HG03045 (cell line): ENCODE measurements around the gene EVI5L.
"Not testable (repeated sequence)": the region's sequence is repeated elsewhere in the genome, so short reads cannot be mapped to it uniquely, and the experiment has no call there.

ENCODE experiments used
- ATAC-seq: cut with Tn5 transposase; IDR thresholded peaks from one replicate; pipeline ENCODE4 v1.9.1; 2021; ENCODE audit warnings: mild to moderate bottlenecking, moderate library complexity; ENCODE audit not compliant: unreplicated experiment

EVI5L gene

DNA sequence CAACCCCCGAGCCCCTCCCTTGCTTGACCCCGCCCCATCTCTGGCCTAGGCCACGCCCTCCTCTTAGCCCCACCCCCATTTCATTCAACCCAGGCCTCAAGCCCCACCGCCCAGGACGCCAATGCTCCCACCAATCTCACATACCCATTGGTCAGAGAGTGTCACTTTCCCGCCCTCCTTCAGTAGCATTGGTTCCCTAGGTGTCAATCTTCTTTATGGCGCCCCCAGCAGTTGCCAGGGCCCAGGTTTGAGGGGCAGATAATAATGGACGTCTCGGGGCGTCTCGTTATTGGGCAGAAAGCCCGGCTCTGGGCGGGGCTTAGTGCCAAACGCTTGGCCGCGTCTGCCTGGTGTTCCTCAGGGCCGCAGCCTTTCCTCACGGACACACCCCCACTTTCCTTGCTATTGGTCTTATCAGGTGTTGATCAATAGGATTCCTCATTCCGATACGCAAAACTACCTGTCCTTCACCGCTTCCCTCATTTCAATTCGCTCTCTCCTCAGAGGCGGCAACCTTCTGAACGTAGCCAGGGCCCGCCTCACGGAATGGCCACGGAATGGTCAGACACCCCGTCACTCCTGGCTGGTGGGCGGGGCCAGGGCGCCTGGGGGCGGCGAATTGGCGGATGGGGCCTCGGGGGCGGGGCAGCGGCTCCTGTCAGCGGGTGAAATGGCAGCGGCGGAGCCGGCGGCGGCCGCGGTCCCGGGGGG is at the start of gene EVI5L:
EVI5L (plus strand) TSS at position 658 of the 711 bp plus-strand sequence. CDS start 16,325 bp downstream, outside the sequence.
- ATAC-seq, result peak; percentile 88

- no peak for ATAC-seq
Observed at GRCh38 chr19:7781157-7781556, 48.9 kb upstream of the EVI5L start.

GRCh38 chr19:7783991-7784423 is 46.0 kb upstream of the EVI5L start:
- no peak for ATAC-seq

GRCh38 chr19:7784856-7785255 is 45.2 kb upstream of the EVI5L start:
- no peak for ATAC-seq

DNA sequence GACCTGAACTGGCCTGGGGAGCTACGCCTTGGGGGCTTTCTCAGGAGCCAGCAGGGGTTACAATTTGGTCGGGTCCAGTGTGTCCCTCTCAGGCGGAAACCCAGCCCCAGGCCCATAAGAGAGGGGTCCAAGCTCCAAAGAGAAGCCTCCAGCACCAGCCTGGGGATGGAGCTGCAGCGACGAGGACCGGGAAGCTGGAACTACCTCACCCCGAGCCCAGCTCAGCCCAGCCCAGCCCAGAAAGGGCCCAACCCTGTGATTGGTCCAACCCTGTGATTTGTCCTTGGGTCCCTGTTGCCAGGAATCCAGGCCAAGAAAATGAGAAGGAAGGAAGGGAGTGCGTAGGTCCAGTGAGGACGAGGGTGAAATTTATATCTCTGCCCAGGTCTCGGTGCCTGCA is 42.9 kb upstream of the EVI5L start:
- ATAC-seq, result no peak

DNA sequence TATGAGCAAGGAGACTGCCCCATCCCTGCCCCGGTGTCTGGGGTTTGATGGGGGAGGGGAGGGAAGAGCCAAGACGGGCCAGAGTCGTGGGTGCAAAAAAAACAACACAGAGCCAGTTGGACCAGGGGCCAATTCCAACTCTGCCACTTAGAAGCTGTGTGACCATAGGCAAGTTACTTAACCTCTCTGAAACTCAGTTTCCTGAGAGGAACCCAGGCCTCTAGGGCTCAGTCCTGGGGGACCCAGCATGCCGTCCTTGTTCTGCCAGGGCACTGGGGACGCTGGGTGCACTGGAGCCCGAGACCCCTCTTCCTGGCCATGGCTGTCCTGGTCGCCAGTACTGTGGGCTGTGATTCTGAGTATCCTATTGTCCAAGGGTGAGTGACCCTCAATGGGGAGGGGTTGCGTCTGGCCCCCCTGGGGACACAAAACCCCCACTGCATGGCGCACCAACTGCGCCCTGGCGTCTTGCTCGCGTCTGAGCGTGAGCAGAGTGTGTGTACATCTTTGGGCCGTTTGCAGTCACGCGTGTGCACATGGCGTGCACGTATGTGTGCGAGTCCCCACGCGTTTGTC is 42.3 kb upstream of the EVI5L start:
- ATAC-seq, result no peak

GRCh38 chr19:7788178-7788932 is 41.7 kb upstream of the EVI5L start:
- no peak for ATAC-seq

GRCh38 chr19:7788933-7789323 is 41.1 kb upstream of the EVI5L start:
- no peak for ATAC-seq

DNA sequence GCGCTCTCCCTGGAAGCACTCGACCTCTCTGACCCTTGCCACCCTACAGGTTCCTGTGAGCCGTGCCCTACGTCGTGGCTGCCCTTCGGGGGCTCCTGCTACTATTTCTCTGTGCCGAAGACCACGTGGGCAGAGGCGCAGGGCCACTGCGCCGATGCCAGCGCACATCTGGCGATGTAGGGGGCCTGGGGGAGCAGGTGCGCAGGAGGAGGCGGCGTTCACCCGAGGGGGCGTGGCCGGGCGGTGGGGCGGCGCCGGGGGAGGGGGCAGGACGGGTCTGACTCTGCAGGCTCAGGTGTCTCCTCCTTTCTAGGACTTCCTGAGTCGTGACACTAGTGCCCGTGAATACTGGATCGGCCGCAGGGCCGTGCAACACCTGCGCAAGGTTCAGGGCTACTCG is 40.6 kb upstream of the EVI5L start:
- ATAC-seq, result no peak

DNA sequence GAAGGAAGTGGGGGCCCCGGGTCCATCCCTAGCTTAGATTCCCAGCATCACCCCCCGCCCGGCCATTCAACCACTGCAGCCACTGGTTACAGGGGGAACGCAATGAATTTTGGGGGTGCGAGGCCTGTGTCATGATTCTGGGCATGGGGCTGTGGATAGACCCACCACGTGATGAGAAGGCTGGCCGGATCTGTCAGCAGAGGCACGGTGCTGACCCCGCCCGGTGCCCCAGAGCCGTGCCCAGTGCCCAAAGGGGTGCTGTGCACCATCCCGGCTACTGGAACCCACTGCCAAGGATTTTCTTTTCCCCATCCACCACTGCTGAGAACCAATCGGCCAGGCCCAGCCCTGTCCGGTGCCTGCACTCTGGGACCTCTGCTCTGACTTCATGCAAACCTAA is 39.6 kb upstream of the EVI5L start:
- no peak for ATAC-seq

- ATAC-seq, result no peak
Observed at GRCh38 chr19:7792281-7792680, 37.7 kb upstream of the EVI5L start.

- ATAC-seq, result not testable (repeated sequence)
Observed at GRCh38 chr19:7792701-7793100, 37.3 kb upstream of the EVI5L start.

- no peak for ATAC-seq
Observed at GRCh38 chr19:7793493-7793892, 36.5 kb upstream of the EVI5L start.

DNA sequence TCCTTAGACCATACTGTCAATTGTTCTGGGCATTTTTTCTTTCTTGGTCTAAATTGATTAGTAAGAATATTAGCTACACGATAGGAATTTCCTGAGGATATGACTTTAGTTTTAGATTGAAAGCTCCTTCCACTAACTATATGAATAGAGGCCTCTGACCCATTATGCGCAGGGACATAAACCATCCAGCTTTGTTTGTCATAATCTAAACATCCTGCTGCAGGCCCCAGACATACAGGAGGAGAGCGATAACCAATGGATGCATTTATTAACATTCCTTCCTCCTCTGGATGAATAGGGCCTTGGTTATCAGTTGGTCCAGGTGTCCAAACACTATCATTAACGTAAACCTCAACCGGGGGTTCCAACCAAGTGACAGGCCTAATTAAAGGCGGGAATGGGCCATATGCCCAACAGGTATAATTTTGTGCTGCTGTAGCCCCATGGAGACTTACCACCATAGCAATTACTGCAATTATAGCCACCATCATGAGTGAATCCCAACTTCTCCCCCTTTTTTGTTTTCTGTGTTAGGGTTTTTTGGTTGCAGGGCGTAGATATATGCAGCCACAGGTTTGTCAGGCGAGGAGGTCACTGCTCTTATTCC is 34.4 kb upstream of the EVI5L start:
- no peak for ATAC-seq

DNA sequence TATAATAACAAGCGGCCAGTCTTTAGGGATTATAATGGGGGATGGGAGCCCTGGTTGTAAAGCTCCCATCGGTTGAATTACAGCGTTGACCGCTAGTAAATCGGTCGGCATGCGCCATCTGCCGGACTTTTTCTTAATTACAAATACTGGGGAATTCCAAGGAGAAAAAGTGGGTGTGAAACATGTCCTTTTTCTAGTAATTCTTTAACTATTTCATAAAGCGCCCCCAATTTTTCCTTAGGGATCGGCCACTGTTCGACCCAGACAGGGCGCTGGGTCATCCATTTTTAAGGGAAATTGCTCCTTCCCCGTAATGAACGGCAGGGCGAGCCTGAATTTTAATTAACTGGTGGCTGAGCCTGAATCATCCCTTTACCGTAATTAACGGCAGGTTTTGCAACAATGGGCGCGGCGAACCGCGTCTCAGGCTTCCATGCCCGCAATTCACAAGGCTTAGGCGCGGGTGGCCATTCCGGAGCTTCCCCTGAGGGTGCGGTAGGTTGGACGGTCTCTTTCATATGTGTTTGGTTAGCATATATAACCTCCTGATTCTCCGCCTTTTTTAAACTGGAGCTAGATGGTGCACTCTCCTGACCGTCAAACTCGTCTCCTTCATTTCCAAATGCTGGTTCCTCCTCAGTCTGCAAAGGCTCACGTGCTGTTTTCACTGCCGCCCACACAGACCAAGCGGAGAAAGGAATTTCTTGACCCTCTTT is 30.2 kb upstream of the EVI5L start:
- ATAC-seq, result no peak

GRCh38 chr19:7801020-7801570 is 28.9 kb upstream of the EVI5L start:
- no peak for ATAC-seq

DNA sequence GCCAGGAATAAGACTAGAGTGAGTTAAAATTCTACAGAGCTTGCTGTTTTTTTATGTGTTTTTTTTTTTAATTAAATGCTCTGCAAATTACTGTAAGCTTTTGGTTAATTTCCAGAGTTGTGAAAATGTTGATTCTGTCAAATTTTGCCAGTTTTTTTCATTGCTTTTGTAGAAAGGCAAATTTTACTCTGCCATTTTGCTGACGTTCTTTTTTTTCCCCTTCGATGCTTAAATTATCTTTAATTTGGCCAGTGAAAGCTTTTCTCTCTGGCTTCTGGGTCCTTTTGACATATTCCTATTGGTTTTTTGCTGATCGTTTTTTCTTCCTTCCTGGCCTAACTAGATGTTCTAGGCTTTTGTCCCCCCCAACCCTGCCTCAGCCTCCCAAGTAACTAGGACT is 23.8 kb upstream of the EVI5L start:
- ATAC-seq, result no peak

DNA sequence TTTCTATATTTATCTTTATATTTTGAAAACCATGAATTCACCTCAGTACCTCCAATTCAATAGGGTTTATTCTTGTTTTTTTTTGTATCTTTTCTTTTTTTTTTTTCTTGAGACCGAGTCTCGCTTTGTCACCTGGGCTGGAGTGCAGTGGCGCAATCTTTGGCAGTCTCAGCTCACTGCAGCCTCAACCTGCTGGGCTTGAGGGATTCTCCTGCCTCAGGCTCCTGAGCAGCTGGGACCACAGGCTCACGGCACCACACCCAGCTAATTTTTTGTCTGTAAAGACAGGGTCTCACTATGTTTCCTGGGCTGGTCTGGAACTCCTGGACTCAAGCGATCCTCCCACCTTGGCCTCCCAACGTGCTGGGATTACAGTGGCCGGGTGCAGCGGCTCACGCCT is 23.1 kb upstream of the EVI5L start:
- ATAC-seq, result no peak

GRCh38 chr19:7808108-7808507 is 21.9 kb upstream of the EVI5L start:
- ATAC-seq, result no peak

- no peak for ATAC-seq
Observed at GRCh38 chr19:7811989-7812388, 18.0 kb upstream of the EVI5L start.

DNA sequence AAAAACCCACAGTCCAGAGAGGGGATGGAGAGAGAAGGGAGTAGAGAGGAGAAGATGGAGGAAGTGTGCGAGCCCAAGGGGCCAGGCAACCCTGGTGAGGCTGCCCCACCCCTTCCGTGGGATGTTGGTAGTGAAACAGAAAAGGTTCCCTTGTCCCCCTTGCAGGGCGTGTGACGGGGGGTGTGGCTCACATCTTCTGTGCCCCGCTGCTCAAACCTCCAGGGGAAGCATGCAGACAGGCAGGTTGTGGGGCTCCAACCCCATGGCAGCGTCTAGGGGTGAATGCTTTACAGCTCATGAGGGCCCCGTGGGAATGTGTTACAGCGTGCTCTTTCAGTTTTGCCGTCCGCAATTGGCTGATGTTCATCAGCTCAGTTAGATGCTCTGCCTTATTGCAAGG is 14.7 kb upstream of the EVI5L start:
- ATAC-seq, result no peak
